Measurements from ENCODE around the gene DLG2. TPM values are rescaled to one million over a fixed set of nuclear protein-coding genes. Genes with fewer than 3 reads are reported as not detected.

DLG2 gene
- total RNA-seq, 4 donors from 2014 or later: 0.18 to 8.3 (median 2.5) TPM

DNA sequence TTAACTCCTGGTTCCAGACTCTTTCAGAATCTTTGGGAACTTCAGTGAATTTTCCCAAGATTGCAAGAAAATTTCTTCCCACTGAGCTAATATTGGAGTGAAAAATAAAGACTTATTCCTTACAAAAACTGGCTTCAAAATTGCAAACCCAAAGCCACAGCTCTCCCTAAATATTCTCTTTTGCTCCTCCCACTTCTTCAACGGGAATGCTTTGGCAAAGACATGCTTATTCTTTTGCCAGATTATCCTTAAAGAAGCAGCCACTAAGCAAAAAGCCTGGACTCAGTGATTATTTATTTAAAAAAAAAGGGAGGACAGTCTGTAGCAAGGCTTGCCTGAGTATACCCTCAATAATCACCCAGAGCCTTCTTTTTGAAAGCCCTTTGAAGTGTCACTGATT is 1438.6 kb downstream of the DLG2 start:
- TF ChIP-seq, protein P1, sequence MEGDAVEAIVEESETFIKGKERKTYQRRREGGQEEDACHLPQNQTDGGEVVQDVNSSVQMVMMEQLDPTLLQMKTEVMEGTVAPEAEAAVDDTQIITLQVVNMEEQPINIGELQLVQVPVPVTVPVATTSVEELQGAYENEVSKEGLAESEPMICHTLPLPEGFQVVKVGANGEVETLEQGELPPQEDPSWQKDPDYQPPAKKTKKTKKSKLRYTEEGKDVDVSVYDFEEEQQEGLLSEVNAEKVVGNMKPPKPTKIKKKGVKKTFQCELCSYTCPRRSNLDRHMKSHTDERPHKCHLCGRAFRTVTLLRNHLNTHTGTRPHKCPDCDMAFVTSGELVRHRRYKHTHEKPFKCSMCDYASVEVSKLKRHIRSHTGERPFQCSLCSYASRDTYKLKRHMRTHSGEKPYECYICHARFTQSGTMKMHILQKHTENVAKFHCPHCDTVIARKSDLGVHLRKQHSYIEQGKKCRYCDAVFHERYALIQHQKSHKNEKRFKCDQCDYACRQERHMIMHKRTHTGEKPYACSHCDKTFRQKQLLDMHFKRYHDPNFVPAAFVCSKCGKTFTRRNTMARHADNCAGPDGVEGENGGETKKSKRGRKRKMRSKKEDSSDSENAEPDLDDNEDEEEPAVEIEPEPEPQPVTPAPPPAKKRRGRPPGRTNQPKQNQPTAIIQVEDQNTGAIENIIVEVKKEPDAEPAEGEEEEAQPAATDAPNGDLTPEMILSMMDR (IDR thresholded peaks at IDR 0.05): no peak
- no peak for TF ChIP-seq POLR2A (IDR thresholded peaks at IDR 0.05)
- Histone ChIP-seq H3K4me3 (no peak overlapping the region), H3K27me3 (no peaks in the 10 kb centered on the region), H3K9me3 (no peaks in the 10 kb centered on the region), H3K27ac (no peak overlapping the region), H3K4me1 (no peaks in the 10 kb centered on the region), H3K36me3 (no peaks in the 10 kb centered on the region)
- no peak for DNase-seq

GRCh38 chr11:84173078-84173477 is 1454.1 kb downstream of the DLG2 start:
- no peaks in the 10 kb centered on the region for H3K36me3 ChIP-seq
- no peaks in the 10 kb centered on the region for H3K9me3 ChIP-seq
- TF ChIP-seq POLR2A (IDR thresholded peaks at IDR 0.05): no peak
- TF ChIP-seq, protein P1 (IDR thresholded peaks at IDR 0.05): no peak
- H3K4me1 ChIP-seq: no peaks in the 10 kb centered on the region
- H3K27ac ChIP-seq: no peak overlapping the region
- H3K27me3 ChIP-seq: no peaks in the 10 kb centered on the region
- DNase-seq: no peak
- no peak overlapping the region for H3K4me3 ChIP-seq

DNA sequence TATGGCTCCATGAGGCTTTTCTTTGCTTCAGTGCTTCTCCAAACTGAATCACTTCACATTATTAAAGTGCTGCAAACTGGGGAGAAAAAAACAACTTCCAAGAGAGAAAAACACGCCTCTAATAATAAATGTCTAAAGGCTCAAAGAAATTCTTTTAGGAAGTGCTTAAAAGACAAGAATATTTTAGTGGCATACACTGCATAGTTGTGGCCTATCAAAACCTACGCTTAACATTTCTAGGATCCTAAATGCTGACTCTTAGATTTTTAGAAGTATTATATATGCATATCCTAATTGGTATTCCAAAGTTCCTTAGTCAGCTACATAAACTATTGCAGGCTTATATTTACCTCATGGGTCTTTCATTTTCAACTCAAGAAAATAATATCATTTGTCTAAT is 1462.0 kb downstream of the DLG2 start:
- Histone ChIP-seq H3K36me3 (no peaks in the 10 kb centered on the region), H3K9me3 (no peaks in the 10 kb centered on the region), H3K4me3 (no peak overlapping the region), H3K27me3 (no peaks in the 10 kb centered on the region), H3K4me1 (no peaks in the 10 kb centered on the region), H3K27ac (no peak overlapping the region)
- no peak for TF ChIP-seq POLR2A (IDR thresholded peaks at IDR 0.05)
- TF ChIP-seq, protein P1 (IDR thresholded peaks at IDR 0.05): no peak
- no peak for DNase-seq

DNA sequence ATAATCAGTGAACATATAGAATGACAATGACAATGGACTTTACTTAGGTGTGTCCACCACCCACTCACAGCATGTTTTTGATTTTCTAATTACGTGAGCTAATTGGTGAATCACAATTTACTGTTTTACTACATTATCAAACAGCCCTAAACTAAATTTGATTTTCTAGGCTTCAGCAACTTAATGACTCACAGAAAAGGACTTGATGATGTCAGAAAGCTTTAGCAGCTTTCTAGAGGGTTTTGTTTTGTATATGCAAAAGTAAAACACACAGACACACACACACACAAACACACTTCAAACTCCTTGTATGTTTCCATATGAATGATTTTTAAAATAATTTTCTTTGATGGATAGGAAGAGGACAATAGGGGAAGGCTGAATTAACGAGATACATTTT is 1462.4 kb downstream of the DLG2 start:
- Histone ChIP-seq H3K9me3 (no peaks in the 10 kb centered on the region), H3K4me3 (no peak overlapping the region), H3K36me3 (no peaks in the 10 kb centered on the region), H3K27ac (no peak overlapping the region), H3K4me1 (no peaks in the 10 kb centered on the region), H3K27me3 (no peaks in the 10 kb centered on the region)
- TF ChIP-seq POLR2A (IDR thresholded peaks at IDR 0.05): no peak
- TF ChIP-seq, protein P1 (IDR thresholded peaks at IDR 0.05): no peak
- no peak for DNase-seq

DNA sequence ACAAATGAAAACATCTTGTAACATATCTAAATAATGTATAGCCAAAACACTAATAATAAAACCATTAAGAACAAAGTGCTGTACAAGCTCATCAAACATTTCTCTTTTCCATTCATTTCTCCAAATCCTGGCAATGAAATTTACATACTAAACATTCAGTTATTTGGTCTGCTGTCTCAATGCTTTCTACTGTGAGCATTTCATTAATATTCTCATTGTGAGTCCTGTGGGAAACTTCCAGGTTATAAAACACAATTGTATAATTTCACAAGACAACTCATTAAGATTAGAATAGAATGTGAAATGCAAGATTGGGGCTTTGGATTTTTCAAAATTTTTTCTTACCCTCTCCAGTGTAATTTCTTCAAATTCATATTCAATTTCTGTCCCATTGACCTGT is 1464.0 kb downstream of the DLG2 start:
- no peaks in the 10 kb centered on the region for H3K27me3 ChIP-seq
- H3K27ac ChIP-seq: no peak overlapping the region
- H3K9me3 ChIP-seq: no peaks in the 10 kb centered on the region
- H3K4me3 ChIP-seq: no peak overlapping the region
- no peaks in the 10 kb centered on the region for H3K4me1 ChIP-seq
- TF ChIP-seq, protein P1 (IDR thresholded peaks at IDR 0.05): no peak
- no peak for TF ChIP-seq POLR2A (IDR thresholded peaks at IDR 0.05)
- H3K36me3 ChIP-seq: no peaks in the 10 kb centered on the region
- no peak for DNase-seq

- Histone ChIP-seq H3K9me3 (no peaks in the 10 kb centered on the region), H3K4me3 (no peak overlapping the region), H3K27ac (no peak overlapping the region), H3K27me3 (no peaks in the 10 kb centered on the region), H3K36me3 (no peaks in the 10 kb centered on the region), H3K4me1 (no peaks in the 10 kb centered on the region)
- TF ChIP-seq POLR2A (IDR thresholded peaks at IDR 0.05): no peak
- TF ChIP-seq, protein P1 (IDR thresholded peaks at IDR 0.05): no peak
- no peak for DNase-seq
Observed at GRCh38 chr11:84157639-84158038, 1469.5 kb downstream of the DLG2 start.
